PFSK-1 (cell line): ENCODE results near the gene MSANTD2.

ENCODE experiments used
- POLR2AphosphoS5 ChIP-seq: IDR thresholded peaks from 2 replicates; pipeline ENCODE4 v1.6.1; 2012; ENCODE audit warnings: low read depth, mild to moderate bottlenecking, control low read depth, low read length, moderate library complexity
- SIN3A ChIP-seq: IDR thresholded peaks from 2 replicates; pipeline ENCODE4 v1.6.1; 2012; ENCODE audit warnings: mild to moderate bottlenecking, low read length, moderate library complexity, borderline replicate concordance; ENCODE audit not compliant: insufficient read depth
- TAF1 ChIP-seq: IDR thresholded peaks from 2 replicates; pipeline ENCODE4 v1.6.1; 2012; ENCODE audit warnings: low read length, control low read depth, borderline replicate concordance; ENCODE audit not compliant: insufficient read depth

GRCh38 chr11:124752471-124753102 is 47.6 kb downstream of the MSANTD2 start:
- TF ChIP-seq TAF1 (no peak), POLR2AphosphoS5 (no peak), SIN3A (no peak)
